GM21723 (cell line): ENCODE results near the gene GPR45.
"Not testable (repeated sequence)": the region's sequence is repeated elsewhere in the genome, so short reads cannot be mapped to it uniquely, and the experiment has no call there.

Experiments used
- ATAC-seq: cut with Tn5 transposase; IDR thresholded peaks from one replicate; pipeline ENCODE4 v1.9.1; 2021; ENCODE audit warnings: mild to moderate bottlenecking, moderate library complexity; ENCODE audit not compliant: unreplicated experiment

The GPR45 gene

DNA sequence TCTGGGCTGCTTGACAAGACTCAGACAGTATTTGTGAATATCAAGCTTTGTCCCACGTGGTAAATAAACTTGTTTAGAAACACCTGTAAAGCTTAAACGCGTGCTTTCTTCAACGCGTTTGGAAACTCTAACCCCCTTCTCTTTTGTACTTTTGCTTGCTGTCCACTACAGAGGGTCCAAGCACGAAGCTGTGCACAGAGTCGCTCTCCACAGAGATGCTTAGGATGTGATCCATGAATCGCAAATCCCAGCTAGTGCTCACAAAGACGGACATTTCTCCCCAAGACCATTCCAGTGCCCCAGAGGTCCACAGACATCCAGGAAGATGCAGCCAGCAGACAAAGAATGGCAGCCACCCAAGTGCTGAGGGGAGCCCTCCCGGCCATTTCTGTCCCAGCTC is at the start of gene GPR45:
TSS of gene GPR45 (plus strand) at position 301 of the 400 bp plus-strand sequence. CDS start 116 bp downstream, outside the sequence.
- no peak for ATAC-seq

DNA sequence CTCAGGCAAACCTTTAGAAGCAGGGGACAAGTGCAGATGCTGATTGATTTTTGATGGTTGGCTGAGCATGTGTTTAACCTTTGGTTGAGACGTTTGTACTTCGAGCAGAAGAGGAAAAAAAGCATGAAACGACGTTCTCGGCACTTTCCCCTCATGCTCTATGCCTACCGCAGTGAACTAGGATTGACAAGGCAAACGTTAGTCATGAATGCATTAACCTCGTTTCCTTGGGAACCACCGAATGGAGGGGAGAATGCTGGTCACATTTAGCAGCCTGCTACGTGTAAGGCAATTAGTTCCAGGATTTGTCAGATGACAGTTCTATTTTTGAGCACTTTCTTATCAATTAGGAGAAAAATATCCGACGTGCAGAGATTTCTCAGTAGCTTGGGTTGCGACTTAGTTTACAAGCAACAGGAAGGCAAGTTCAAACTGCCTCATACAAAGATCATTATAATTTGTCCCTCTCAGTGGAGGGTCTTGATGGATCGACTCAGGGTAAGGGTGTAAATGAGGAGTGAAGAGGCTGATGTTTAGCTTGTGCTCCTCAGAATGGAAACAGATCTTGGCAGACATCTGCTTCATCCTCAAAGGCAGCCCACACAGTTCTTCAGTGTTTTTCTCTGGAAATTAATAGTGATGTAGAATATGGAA is 47.4 kb upstream of the GPR45 start:
- no peak for ATAC-seq

GRCh38 chr2:105196651-105197050 is 44.9 kb upstream of the GPR45 start:
- ATAC-seq = no peak

- no peak for ATAC-seq
These were observed 25.9 kb upstream of the GPR45 start for GRCh38 chr2:105215586-105216192.

DNA sequence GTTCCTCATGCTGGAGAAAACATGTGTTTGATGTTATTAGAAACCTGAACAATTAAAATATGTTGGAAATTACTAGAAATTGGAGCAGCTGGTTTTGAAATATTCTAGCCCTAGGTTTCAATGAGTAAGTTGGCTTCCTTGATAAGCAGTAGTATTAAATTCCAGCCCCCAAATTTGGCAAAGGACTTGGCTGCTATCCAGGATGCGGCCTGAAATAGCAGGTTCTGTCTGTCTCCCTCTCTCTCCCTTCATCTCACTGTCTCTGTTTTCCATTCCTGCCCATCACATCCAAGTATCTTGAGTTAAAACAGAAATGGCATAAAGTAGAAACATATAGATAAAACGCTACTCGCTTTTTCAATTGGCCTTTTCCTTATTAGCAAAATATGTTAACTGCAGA is 20.9 kb upstream of the GPR45 start:
- no peak for ATAC-seq

DNA sequence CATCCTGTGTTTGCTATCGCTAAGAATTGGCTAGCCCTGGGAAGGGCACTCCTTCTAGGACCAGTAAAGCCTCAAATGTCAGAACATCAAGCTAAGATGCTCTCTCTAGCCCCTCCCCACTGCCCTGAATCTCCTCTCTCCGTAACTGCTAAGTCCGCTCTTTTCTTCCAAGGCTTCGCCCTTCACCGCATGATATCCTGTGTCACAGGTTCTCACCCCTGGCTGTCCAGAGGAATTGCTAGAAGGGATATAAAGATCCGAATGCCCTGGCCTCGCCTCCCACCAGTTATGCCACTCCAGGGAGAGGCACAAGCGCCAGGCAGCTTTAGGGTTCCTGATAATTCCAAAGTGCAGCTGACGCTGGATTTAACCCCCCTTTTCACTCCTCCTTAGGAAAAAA is 17.1 kb upstream of the GPR45 start:
- ATAC-seq = no peak

- no peak for ATAC-seq
These were observed 10.3 kb upstream of the GPR45 start for GRCh38 chr2:105231232-105231619.

- ATAC-seq = peak; percentile 64
These were observed 6.0 kb upstream of the GPR45 start for GRCh38 chr2:105235388-105236059.

DNA sequence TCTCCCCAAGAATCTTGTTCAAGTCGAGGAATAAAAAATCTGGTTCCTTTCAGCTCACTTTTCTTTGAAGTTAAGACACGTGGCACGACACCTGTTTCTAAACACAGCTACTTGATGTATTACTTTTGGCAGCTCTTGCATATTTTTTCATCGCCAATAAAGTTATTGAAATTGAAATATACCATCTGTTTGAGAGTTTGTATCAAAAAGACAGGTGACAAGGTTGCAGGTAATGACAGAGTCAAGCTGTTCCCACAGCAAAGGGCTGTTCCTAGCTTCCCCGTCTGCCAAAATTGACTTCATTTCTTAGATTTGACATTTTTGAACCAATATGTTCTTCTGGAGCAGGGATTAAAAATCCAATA is 5.5 kb upstream of the GPR45 start:
- no peak for ATAC-seq

DNA sequence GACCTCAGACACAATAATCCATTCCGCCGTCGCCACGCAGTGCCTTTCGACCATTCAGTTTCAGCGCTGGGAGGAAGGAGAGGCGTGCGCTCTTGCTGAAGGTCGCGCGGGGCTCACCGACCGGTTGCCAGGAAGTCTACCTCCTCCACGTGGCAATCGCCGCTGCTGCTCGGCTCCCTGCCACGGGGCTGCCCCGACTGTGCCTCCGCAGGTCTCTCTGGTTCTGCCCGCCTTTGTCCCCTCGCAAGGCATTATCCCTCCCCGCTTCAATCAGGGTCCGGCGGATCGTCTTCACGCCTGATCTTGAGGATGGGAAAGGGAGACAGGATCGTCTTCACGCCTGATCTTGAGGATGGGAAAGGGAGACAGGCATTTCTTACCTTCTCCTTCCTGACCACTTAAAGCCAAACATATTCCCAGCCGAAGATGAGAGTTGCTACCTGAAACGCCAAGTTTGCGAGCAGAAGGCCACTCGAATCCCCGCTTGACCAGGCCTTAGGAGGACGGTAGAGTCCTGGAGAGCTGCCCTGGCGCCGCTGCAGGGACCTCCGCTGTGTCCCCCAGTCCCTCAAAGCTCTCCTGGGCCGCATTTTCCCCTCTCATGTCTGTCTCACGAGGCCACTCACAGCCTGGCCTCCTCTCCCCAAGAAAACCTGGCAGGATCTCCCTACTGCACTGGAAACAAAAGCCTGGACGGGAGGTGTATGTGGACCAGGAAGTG is 4.3 kb upstream of the GPR45 start:
- no peak for ATAC-seq

DNA sequence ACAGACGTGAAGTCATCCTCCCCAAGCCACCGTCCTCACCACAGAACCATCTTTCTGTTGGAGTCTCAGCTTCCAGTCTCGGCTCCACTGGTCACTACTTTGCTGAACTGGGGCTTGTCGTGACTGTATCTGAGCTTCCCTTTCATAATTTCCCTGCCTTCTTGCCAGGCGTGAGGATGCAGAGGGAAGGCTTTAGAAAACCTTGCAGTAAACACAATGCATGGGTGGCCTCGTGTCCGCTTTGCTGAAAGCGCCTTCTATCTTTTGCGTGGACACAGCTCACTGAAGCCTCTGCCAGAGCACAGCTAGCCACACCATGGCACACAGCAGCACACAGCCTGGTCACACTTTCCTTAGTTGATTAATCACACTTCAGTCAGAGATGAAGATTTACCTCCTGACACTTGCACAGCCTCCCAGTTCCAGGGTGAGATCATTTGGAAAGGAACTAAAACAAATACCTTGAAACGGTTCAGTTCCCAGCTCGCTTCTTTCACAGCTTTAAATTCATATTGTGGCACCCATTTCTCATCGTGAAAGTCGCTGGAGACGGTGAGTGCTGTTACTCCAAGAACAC is 2.8 kb upstream of the GPR45 start:
- ATAC-seq = no peak

- no peak for ATAC-seq
These were observed 1.6 kb upstream of the GPR45 start for GRCh38 chr2:105239924-105240323.

DNA sequence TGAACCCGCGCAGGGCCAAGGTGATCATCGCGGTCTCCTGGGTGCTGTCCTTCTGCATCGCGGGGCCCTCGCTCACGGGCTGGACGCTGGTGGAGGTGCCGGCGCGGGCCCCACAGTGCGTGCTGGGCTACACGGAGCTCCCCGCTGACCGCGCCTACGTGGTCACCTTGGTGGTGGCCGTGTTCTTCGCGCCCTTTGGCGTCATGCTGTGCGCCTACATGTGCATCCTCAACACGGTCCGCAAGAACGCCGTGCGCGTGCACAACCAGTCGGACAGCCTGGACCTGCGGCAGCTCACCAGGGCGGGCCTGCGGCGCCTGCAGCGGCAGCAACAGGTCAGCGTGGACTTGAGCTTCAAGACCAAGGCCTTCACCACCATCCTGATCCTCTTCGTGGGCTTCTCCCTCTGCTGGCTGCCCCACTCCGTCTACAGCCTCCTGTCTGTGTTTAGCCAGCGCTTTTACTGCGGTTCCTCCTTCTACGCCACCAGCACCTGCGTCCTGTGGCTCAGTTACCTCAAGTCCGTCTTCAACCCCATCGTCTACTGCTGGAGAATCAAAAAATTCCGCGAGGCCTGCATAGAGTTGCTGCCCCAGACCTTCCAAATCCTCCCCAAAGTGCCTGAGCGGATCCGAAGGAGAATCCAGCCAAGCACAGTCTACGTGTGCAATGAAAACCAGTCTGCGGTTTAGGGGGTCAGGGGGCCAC is 897 bp downstream of the GPR45 start:
- no peak for ATAC-seq

GRCh38 chr2:105243961-105244360 is 2.4 kb downstream of the GPR45 start:
- no peak for ATAC-seq

GRCh38 chr2:105244451-105244850 is 2.9 kb downstream of the GPR45 start:
- ATAC-seq = no peak

DNA sequence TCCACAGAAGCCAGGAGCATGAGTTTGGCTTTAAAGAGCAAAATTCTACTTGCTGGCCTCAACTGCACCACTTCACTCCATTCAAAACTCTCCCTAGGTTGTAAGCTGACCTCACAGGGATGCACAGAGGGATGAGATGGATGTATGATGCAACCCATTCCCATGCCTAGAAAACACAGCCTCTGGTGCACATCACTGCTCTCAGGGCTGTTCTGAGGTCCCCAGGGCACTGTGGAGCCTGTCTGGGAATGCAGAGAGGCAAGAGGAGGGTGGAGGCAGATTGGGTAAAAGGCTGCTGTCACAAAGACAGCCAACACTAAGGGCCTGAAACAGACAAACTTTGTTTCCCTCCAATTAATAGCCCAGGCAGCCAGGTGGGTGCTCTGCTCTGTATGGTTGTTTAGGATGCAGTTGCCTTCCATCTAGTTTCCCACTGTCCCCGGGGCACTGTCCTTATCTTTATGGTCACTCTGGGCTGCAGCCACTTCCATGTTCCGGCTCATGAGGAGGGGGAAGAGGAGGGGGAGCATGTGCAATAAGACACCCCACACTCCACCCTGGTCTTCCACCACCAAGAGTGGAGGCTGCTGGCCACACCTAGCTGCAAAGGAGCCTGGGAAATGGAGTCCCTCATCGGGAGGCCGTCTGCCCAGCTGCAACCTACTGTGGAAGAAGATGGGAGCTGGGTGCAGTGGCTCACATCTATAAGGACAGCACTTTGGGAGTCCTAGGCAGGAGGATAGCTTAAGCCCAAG is 7.0 kb downstream of the GPR45 start:
- no peak for ATAC-seq

DNA sequence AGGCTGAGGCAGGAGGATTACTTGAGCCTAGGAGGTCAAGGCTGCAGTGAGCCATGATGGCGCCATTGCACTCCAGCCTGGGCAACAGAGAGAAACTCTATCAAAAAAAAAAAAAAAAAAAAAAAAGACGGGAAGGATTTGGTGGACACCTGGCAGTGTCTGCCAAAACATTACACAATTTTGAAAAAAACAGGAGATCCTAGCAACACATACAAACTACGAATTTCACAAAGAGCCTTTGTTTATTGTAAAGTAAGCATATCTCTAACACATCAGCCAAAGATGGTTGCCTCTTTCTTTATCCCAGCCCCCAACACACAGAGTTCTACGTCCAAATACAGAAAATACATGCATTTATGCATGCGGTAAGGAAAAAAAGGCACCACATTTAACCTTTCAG is 7.6 kb downstream of the GPR45 start:
- no peak for ATAC-seq

DNA sequence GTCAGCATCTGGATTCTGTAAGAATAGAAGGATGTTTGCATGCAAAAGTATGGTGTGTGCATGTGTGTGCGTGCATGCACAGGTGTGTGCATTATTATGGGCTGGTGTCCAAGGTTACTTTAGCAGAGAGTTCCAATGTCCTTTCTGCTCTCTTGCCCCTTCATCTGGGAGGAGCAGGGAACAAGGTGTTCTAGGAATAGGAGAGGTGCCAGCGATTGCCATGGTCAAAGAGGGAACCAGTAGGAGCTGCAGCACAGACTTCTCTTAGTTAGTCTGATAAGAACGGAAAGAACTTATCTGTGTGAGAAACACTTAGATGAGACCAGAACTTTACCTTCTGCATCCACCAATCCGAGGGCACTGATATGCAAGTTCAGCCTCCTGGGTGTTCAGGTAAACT is 8.3 kb downstream of the GPR45 start:
- no peak for ATAC-seq

DNA sequence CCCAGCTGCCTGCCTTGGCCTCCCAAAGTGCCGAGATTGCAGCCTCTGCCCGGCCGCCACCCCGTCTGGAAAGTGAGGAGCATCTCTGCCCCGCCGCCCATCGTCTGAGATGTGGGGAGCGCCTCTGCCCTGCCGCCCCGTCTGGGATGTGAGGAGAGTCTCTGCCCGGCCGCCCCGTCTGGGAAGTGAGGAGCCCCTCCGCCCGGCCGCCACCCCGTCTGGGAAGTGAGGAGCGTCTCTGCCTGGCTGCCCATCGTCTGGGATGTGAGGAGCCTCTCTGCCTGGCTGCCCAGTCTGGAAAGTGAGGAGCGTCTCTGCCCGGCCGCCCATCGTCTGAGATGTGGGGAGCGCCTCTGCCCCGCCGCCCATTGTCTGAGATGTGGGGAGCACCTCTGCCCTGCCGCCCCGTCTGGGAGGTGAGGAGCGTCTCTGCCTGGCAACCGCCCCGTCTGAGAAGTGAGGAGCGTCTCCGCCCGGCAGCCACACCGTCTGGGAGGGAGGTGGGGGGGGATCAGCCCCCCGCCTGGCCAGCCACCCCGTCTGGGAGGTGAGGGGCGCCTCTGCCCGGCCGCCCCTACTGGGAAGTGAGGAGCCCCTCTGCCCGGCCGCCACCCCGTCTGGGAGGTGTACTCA is 9.6 kb downstream of the GPR45 start:
- ATAC-seq = not testable (repeated sequence)

DNA sequence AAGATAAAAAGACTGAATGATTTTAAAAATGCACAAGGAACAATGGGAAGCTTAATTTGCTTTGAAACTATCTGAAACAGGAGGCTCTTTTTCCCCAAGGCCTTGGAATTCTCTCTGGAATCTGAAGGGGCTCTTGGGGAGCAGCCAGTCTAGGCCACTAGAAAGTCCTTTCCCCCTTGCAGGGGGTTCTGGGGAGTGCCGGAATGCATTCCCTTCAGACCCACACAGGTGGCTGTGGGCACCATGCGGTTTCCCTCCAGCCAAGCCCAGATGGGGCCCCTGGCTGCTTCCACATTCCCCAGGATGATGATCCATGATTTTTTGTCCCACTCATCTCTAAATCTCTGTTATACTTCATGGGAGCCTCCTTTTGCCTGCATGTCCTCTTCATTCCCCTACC is 10.7 kb downstream of the GPR45 start:
- no peak for ATAC-seq
